Muscle layer of duodenum (tissue), 2 donors: ENCODE measurements around the gene SLC12A7.

Experiments used
- H3K27ac ChIP-seq: one replicate; pipeline ENCODE4 v1.7.0; 2013; ENCODE audit warnings: mild to moderate bottlenecking, low read length
- H3K27me3 ChIP-seq: one replicate; pipeline ENCODE4 v1.7.0; 2013; ENCODE audit warnings: low read depth, mild to moderate bottlenecking, control low read depth, low read length
- H3K36me3 ChIP-seq, 2 donors: one replicate each; pipeline ENCODE4 v1.7.0; 2013; ENCODE audit warnings: low read length in 2 of 2, control low read depth in 1 of 2, mild to moderate bottlenecking in 1 of 2; ENCODE audit not compliant: insufficient read depth in 2 of 2, control insufficient read depth in 1 of 2
- H3K4me1 ChIP-seq, 2 donors: one replicate each; pipeline ENCODE4 v1.7.0; 2013; ENCODE audit warnings: low read length in 2 of 2, mild to moderate bottlenecking in 2 of 2, control low read depth in 1 of 2, moderate library complexity in 1 of 2; ENCODE audit not compliant: insufficient read depth in 2 of 2, control insufficient read depth in 1 of 2
- H3K4me3 ChIP-seq, 2 donors: one replicate each; pipeline ENCODE4 v1.7.0; 2013; ENCODE audit warnings: low read length in 2 of 2, low read depth in 1 of 2, mild to moderate bottlenecking in 1 of 2
- H3K9me3 ChIP-seq, 2 donors: one replicate each; pipeline ENCODE4 v1.7.0; 2013; ENCODE audit warnings: low read length in 2 of 2, control low read depth in 1 of 2, mild to moderate bottlenecking in 1 of 2; ENCODE audit not compliant: control insufficient read depth in 1 of 2
- donor health status: healthy.

Gene SLC12A7

DNA sequence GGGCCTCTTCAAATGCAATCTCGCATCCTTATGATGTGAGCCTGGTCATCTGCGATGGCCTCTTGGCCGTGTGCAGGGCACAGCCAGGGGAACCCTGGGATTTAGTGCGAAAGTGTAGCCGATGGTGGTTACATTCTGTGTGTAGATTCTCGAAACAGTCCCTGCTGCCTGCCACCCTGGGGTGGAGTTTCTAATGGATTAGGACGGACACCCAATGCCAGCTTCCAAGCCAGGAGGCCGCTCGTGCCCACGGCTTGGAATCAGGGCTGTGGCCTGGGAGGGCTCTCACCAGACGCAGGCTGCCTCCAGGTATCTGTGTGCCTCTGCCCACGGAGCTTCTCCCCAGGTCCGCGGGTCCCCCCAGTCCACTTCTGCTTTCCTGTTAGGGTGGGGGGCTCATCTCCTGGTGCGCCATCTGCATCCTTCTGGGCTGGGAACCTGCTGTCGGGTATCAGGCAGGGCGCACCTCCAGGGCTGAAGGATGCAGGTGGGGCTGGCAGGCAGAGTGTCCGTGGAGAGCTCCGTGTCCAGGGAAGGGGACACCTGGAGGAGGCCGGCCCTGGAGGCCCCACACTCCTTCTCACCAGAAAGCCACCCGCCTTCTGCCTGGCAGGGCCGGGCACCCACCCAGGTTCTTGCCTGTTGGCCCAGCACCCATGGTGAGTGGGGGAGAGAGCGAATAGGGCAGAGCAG lies 3.4 kb upstream of the SLC12A7 start:
- H3K4me1 ChIP-seq = peaks cover 3 to 16% of the 10 kb centered on the region in 2 donors
- no peaks in the 10 kb centered on the region for H3K9me3 ChIP-seq
- H3K4me3 ChIP-seq = no peak overlapping the region
- no peaks in the 10 kb centered on the region for H3K27me3 ChIP-seq
- H3K36me3 ChIP-seq = no peaks in the 10 kb centered on the region
- H3K27ac ChIP-seq = no peak overlapping the region

GRCh38 chr5:1113805-1114586 lies 2.1 kb upstream of the SLC12A7 start:
- Histone ChIP-seq H3K27me3 (no peaks in the 10 kb centered on the region), H3K4me3 (no peak overlapping the region), H3K27ac (no peak overlapping the region), H3K36me3 (no peaks in the 10 kb centered on the region), H3K4me1 (peaks cover 7 to 25% of the 10 kb centered on the region in 2 donors), H3K9me3 (no peaks in the 10 kb centered on the region)

DNA sequence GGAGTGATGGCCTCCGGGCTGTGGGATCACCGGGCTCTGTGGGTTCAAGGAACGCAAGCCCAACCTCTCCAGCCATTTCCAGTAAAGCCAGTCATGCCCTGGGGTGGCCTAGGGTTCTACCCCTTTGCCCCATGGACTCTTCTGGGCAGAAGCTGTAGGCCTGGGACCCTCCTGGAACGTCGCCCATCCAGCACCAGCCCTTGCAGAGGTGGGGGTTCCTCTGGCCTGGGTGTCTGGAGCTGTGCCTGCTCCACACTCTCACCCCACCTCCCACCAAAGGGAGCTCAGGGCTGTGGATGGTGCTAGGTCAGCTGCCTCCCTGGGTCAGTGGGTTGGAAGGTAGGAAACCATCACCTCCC lies 1.4 kb upstream of the SLC12A7 start:
- Histone ChIP-seq H3K27ac (no peak overlapping the region), H3K4me1 (peaks cover 5 to 24% of the 10 kb centered on the region in 2 donors), H3K27me3 (no peaks in the 10 kb centered on the region)

GRCh38 chr5:1112596-1113331 lies 901 bp upstream of the SLC12A7 start:
- Histone ChIP-seq H3K27me3 (no peaks in the 10 kb centered on the region), H3K27ac (no peak overlapping the region), H3K36me3 (no peaks in the 10 kb centered on the region), H3K9me3 (no peaks in the 10 kb centered on the region), H3K4me1 (peaks cover 5 to 22% of the 10 kb centered on the region in 2 donors), H3K4me3 (no peak overlapping the region)

More for the DNA sequence above, 1.4 kb upstream of the SLC12A7 start:
- Histone ChIP-seq H3K36me3 (no peaks in the 10 kb centered on the region), H3K4me3 (no peak overlapping the region), H3K9me3 (no peaks in the 10 kb centered on the region)

DNA sequence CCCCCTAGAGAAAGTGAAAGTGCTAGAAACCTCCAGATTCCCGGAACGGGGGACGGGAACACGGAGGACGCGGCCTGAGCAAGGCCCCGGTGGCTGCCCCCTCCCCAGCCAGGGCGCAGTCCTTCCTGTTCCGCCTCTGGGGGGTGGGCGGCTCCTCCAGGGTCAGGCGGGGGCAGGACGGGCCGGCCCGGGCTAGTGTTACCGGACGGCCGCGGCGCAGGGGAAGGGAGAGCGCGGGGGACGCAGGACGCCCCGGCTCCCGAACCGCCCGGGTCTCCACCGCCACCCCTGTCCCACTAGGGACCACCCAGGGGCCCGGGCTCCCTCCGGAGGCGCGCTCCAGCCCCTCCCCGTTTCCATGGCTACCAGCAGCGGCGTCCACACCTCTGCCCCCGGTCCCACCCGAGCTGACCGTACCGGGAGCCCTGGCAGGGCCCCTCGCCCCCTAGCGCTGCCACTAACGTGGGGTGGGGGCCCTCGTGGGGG lies 579 bp downstream of the SLC12A7 start:
- H3K9me3 ChIP-seq = no peaks in the 10 kb centered on the region
- H3K36me3 ChIP-seq = no peaks in the 10 kb centered on the region
- no peaks in the 10 kb centered on the region for H3K27me3 ChIP-seq
- peak overlapping the region; percentile 80 for H3K27ac ChIP-seq
- peak overlapping the region; percentile 82 for H3K4me3 ChIP-seq
- peaks cover 7 to 29% of the 10 kb centered on the region in 2 donors for H3K4me1 ChIP-seq

GRCh38 chr5:1110307-1111240 lies 1.3 kb downstream of the SLC12A7 start:
- H3K4me3 ChIP-seq = peak overlapping the region; percentile 82

GRCh38 chr5:1109542-1110306 lies 2.1 kb downstream of the SLC12A7 start:
- Histone ChIP-seq H3K36me3 (no peaks in the 10 kb centered on the region), H3K4me3 (peak overlapping the region; percentile 82)

More at GRCh38 chr5:1110307-1111240, 1.3 kb downstream of the SLC12A7 start:
- H3K4me1 ChIP-seq = peaks cover 8 to 29% of the 10 kb centered on the region in 2 donors
- H3K27me3 ChIP-seq = no peaks in the 10 kb centered on the region
- H3K36me3 ChIP-seq = no peaks in the 10 kb centered on the region
- no peaks in the 10 kb centered on the region for H3K9me3 ChIP-seq
- H3K27ac ChIP-seq = peak overlapping the region; percentile 80

DNA sequence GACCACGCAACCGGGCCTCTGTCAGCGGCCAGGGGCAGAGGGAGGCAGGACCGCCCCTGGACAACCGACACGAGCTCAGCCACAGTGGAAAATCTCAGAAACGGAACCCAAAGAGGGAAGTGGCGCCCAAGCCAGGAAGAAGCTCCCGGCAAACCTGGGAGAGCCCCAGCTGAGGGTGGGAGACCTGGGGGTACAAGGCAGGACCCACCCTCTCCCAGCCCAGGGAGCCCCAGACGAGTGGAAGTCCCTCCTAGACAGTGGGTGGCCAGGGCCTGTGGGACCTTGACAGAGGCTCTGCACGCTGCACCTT lies 3.0 kb downstream of the SLC12A7 start:
- Histone ChIP-seq H3K9me3 (no peaks in the 10 kb centered on the region), H3K27ac (no peak overlapping the region), H3K36me3 (no peaks in the 10 kb centered on the region), H3K27me3 (no peaks in the 10 kb centered on the region), H3K4me1 (peaks cover 19 to 46% of the 10 kb centered on the region in 2 donors), H3K4me3 (no peak overlapping the region)

More at GRCh38 chr5:1109542-1110306, 2.1 kb downstream of the SLC12A7 start:
- Histone ChIP-seq H3K9me3 (no peaks in the 10 kb centered on the region), H3K4me1 (peaks cover 13 to 37% of the 10 kb centered on the region in 2 donors), H3K27ac (peak overlapping the region; percentile 80), H3K27me3 (no peaks in the 10 kb centered on the region)

DNA sequence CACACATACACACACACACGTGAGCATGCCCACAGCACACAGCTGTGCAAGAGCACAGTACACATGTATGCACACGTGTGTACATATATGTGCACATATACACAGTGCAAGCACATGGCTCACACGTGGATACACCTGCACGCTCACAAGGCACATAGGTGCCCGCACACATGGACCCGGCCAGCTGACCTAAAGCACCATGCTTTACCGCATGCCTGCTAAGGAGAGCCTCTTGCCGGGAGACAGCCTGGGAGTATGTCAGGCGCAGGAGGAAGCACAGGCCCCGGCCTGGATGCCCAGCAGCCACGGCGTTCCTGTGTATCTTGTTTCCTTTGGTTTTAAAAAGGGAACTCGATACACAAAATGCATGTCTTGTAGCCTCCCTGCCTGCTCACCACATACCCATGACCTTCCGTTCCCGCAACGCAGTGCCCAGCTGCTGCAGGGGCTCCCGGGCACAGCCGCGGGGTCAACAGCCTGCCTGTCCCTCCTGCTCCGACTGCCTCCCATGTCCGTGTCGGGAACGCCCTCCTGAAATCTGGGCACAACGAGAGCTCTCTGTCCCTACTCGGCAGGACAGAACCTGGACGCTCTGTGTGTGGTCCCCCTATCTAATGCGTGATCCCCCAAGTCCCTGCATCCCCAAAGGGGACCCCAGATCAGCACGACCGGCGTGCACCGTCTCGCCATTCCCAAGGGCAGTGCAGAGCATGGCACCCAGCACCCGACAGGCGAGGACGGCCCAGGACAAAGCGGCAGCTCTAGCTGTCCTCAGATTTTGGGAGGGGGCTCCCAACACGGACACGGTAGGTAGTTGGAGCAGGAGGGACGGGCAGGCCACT lies 3.6 kb downstream of the SLC12A7 start:
- peak overlapping the region; percentile 76 for H3K27ac ChIP-seq
- H3K9me3 ChIP-seq = no peaks in the 10 kb centered on the region
- H3K4me1 ChIP-seq = peaks cover 24 to 52% of the 10 kb centered on the region in 2 donors
- no peaks in the 10 kb centered on the region for H3K27me3 ChIP-seq
- H3K36me3 ChIP-seq = no peaks in the 10 kb centered on the region
- H3K4me3 ChIP-seq = no peak overlapping the region
